ENCODE results near the gene ATP5F1B. TPM values are rescaled to one million over a fixed set of nuclear protein-coding genes. Genes with fewer than 3 reads are reported as not detected.
A peak's percentile ranks its signal among the peaks of the same experiment; 100 is the strongest.

Gene ATP5F1B
- total and polyA plus RNA-seq, 2 of the 13 experiments (the other 11 are each of a cell fraction or from before 2014, with no cell fraction given) = 1,051 to 1,180 TPM

DNA sequence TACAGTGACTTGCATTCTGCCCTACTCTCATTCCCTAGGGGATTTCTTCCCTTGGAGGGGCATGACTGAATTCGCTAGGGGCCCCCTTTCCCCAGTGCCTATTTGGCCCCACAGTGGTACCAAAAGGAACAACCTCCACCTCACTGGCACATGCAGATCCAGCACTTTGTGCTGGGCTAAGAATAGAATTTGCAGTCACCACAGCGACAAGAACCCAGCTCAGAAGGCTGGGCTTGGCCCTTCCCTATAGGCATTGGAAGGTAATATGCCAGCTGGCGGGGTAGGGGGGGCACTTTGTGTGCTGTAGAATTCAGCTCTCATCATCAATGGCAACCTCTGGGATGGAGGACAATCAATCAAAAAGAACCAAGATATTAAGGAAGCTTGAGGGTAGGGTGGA lies 29.5 kb downstream of the ATP5F1B start:
- intact Hi-C loops (cut with micrococcal nuclease; ENCODE audit: unreplicated experiment) (no loop called here), in situ Hi-C loops (cut with HindIII; ENCODE audit: extremely low pct_ligation_motif_present, low pct_unique_long_range_greater_than_20kb) (no loop called here)
- no peak overlapping the region for H3K4me3 ChIP-seq (replicated peaks in 1 of 3; ENCODE audit: insufficient read depth in 1 of 3, low read depth in 2 of 3, low read length in 3 of 3)
- peaks cover 9% of the 10 kb centered on the region; the same call in 1 of the 2 replicates for H4K20me1 ChIP-seq (ENCODE audit: insufficient read depth, low read length)
- ChIA-PET POLR2A (no interaction called here), CTCF (ENCODE audit: low intra/inter-chr PET ratio, low total read pairs) (no interaction called here)
- TF ChIP-seq RBM22 (optimal IDR thresholded peaks at IDR 0.05; ENCODE audit: low read length) (peak; percentile 53), NFIC (IDR thresholded peaks at IDR 0.05; ENCODE audit: low read length) (no peak)
- TF ChIP-seq, protein P1, sequence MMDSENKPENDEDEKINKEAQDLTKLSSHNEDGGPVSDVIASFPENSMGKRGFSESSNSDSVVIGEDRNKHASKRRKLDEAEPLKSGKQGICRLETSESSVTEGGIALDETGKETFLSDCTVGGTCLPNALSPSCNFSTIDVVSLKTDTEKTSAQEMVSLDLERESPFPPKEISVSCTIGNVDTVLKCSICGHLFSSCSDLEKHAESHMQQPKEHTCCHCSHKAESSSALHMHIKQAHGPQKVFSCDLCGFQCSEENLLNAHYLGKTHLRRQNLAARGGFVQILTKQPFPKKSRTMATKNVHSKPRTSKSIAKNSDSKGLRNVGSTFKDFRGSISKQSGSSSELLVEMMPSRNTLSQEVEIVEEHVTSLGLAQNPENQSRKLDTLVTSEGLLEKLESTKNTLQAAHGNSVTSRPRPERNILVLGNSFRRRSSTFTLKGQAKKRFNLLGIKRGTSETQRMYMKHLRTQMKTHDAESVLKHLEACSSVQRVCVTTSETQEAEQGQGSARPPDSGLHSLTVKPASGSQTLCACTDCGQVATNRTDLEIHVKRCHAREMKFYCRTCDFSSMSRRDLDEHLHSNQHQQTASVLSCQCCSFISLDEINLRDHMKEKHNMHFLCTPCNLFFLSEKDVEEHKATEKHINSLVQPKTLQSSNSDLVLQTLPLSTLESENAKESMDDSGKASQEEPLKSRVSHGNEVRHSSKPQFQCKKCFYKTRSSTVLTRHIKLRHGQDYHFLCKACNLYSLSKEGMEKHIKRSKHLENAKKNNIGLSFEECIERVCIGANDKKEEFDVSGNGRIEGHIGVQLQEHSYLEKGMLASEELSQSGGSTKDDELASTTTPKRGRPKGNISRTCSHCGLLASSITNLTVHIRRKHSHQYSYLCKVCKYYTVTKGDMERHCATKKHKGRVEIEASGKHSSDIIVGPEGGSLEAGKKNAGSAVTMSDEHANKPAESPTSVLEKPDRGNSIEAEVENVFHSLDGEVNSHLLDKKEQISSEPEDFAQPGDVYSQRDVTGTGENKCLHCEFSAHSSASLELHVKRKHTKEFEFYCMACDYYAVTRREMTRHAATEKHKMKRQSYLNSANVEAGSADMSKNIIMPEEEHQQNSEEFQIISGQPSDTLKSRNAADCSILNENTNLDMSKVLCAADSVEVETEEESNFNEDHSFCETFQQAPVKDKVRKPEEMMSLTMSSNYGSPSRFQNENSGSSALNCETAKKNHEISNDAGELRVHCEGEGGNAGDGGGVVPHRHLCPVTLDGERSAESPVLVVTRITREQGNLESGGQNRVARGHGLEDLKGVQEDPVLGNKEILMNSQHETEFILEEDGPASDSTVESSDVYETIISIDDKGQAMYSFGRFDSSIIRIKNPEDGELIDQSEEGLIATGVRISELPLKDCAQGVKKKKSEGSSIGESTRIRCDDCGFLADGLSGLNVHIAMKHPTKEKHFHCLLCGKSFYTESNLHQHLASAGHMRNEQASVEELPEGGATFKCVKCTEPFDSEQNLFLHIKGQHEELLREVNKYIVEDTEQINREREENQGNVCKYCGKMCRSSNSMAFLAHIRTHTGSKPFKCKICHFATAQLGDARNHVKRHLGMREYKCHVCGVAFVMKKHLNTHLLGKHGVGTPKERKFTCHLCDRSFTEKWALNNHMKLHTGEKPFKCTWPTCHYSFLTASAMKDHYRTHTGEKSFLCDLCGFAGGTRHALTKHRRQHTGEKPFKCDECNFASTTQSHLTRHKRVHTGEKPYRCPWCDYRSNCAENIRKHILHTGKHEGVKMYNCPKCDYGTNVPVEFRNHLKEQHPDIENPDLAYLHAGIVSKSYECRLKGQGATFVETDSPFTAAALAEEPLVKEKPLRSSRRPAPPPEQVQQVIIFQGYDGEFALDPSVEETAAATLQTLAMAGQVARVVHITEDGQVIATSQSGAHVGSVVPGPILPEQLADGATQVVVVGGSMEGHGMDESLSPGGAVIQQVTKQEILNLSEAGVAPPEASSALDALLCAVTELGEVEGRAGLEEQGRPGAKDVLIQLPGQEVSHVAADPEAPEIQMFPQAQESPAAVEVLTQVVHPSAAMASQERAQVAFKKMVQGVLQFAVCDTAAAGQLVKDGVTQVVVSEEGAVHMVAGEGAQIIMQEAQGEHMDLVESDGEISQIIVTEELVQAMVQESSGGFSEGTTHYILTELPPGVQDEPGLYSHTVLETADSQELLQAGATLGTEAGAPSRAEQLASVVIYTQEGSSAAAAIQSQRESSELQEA (CRISPR knock-in tag; IDR thresholded peaks at IDR 0.05; ENCODE audit: not compliant biosample characterization) = no peak
- H3K9ac ChIP-seq (ENCODE audit: insufficient read depth, low read depth, low read length) = no peak overlapping the region
- WGBS (ENCODE audit: low lambda C conversion rate) = 96% methylated on average over 3 of the region's 3 CpGs
- no peak for DNase-seq (ENCODE audit: low spot score)
- H3K4me1 ChIP-seq (ENCODE audit: insufficient read depth, low read length) = no peaks in the 10 kb centered on the region
- H3K79me2 ChIP-seq (ENCODE audit: insufficient read depth, low read length) = peaks cover 35% of the 10 kb centered on the region
- no peaks in the 10 kb centered on the region for H3K9me3 ChIP-seq (ENCODE audit: low read length)
- no TSS peak for BruUV-seq (replicated peaks)
- H3K27me3 ChIP-seq (ENCODE audit: control insufficient read depth in 1 of 2, insufficient read depth in 2 of 2, low read length in 2 of 2) = no peaks in the 10 kb centered on the region
- ATAC-seq = no peak
- FAIRE-seq = no peak
- peaks cover 29 to 80% of the 10 kb centered on the region in 2 experiments for H3K36me3 ChIP-seq (replicated peaks in 1 of 2; ENCODE audit: control insufficient read depth in 1 of 2, insufficient read depth in 2 of 2, low read length in 2 of 2)
- H3K4me2 ChIP-seq (ENCODE audit: low read depth, low read length) = no peak overlapping the region
- no peak overlapping the region for H3K27ac ChIP-seq (ENCODE audit: extremely low read length, insufficient read depth, low read length)
- no peak overlapping the region for H2AFZ ChIP-seq (ENCODE audit: low read length)

Measured in HepG2 (cell line).